Loucy (cell line): ENCODE results near the gene KIF2A.

Experiments
- H2AFZ ChIP-seq: fragments of 200-600 bp; sonication (generic); 2 replicates; pipeline ENCODE4 v1.6.0; 2016; ENCODE audit warnings: antibody characterized with exemption, mild to moderate bottlenecking, low read length, moderate library complexity
- H3F3A ChIP-seq: fragments of 200-600 bp; 2 replicates; pipeline ENCODE4 v1.6.0; 2016; ENCODE audit warnings: antibody characterized with exemption, low read depth, mild to moderate bottlenecking
- H3K27me3 ChIP-seq: fragments of 200-600 bp; sonication (generic); 2 replicates; pipeline ENCODE4 v1.6.1; 2014; ENCODE audit warnings: low read length, mild to moderate bottlenecking; ENCODE audit not compliant: insufficient read depth, poor library complexity, severe bottlenecking
- H3K36me3 ChIP-seq: fragments of 200-600 bp; sonication (generic); 2 replicates; pipeline ENCODE4 v1.6.1; 2016; ENCODE audit warnings: low read length; ENCODE audit not compliant: insufficient read depth
- H3K4me1 ChIP-seq: fragments of 200-600 bp; sonication (generic); 2 replicates; pipeline ENCODE4 v1.5.1; 2014; ENCODE audit warnings: low read length, mild to moderate bottlenecking; ENCODE audit not compliant: insufficient read depth, poor library complexity, severe bottlenecking
- H3K4me2 ChIP-seq: fragments of 200-600 bp; sonication (generic); 2 replicates; pipeline ENCODE4 v1.6.0; 2014; ENCODE audit warnings: antibody characterized with exemption, low read length, low read depth, mild to moderate bottlenecking; ENCODE audit not compliant: poor library complexity, severe bottlenecking
- H3K4me3 ChIP-seq: fragments of 200-600 bp; sonication (generic); 2 replicates; pipeline ENCODE4 v1.5.1; 2014; ENCODE audit warnings: low read length, mild to moderate bottlenecking, mixed read lengths; ENCODE audit not compliant: poor library complexity, severe bottlenecking
- H3K79me2 ChIP-seq: fragments of 200-600 bp; sonication (generic); 2 replicates; pipeline ENCODE4 v1.6.1; 2014; ENCODE audit warnings: low read length; ENCODE audit not compliant: insufficient read depth
- H3K9ac ChIP-seq: fragments of 200-600 bp; sonication (generic); 2 replicates; pipeline ENCODE4 v1.6.0; 2014; ENCODE audit warnings: mild to moderate bottlenecking, low read depth, low read length, moderate library complexity; ENCODE audit not compliant: poor library complexity, severe bottlenecking
- H3K9me2 ChIP-seq: fragments of 200-600 bp; sonication (generic); replicated peaks from 2 replicates; pipeline ENCODE4 v1.6.1; 2016; ENCODE audit warnings: low read depth, low read length, mixed read lengths
- H3K9me3 ChIP-seq: fragments of 200-600 bp; sonication (generic); 2 replicates; pipeline ENCODE4 v1.6.1; 2014; ENCODE audit warnings: mild to moderate bottlenecking, antibody characterized with exemption, low read length, low read depth; ENCODE audit not compliant: insufficient read depth
- H4K20me1 ChIP-seq: fragments of 200-600 bp; sonication (generic); 2 replicates; pipeline ENCODE4 v1.6.0; 2014; ENCODE audit warnings: antibody characterized with exemption, low read length, mild to moderate bottlenecking; ENCODE audit not compliant: insufficient read depth, poor library complexity, severe bottlenecking
- CTCF ChIP-seq: fragments of 200-600 bp; sonication (generic); conservative IDR thresholded peaks from 2 replicates; pipeline ENCODE4 v1.5.1; 2014; ENCODE audit warnings: mild to moderate bottlenecking, antibody characterized with exemption, low read length
- EZH2phosphoT487 ChIP-seq: fragments of 200-600 bp; IDR thresholded peaks from 2 replicates; pipeline ENCODE4 v1.6.1; 2018; ENCODE audit warnings: antibody characterized with exemption, mild to moderate bottlenecking, moderate library complexity, borderline replicate concordance

KIF2A gene

GRCh38 chr5:62341783-62342475 lies 35.9 kb downstream of the KIF2A start:
- H3F3A ChIP-seq: 0 out of 2 replicates have a peak, but pooled peaks cover 6% of the 10 kb centered on the region
- no peak overlapping the region for H3K9ac ChIP-seq
- H3K4me1 ChIP-seq: peaks cover 17% of the 10 kb centered on the region
- no peaks in the 10 kb centered on the region for H3K9me3 ChIP-seq
- no peak overlapping the region for H2AFZ ChIP-seq
- H3K9me2 ChIP-seq: no peaks in the 10 kb centered on the region
- peak overlapping the region; percentile 58 for H3K4me2 ChIP-seq
- peak overlapping the region; percentile 26 for H3K4me3 ChIP-seq
- H3K27me3 ChIP-seq: no peaks in the 10 kb centered on the region
- peaks cover 84% of the 10 kb centered on the region for H3K79me2 ChIP-seq
- H4K20me1 ChIP-seq: peaks cover 83% of the 10 kb centered on the region
- no peaks in the 10 kb centered on the region; the same call in 1 of the 2 replicates for H3K36me3 ChIP-seq
- no peak for TF ChIP-seq CTCF
- TF ChIP-seq EZH2phosphoT487: no peak

GRCh38 chr5:62342476-62342837 lies 36.5 kb downstream of the KIF2A start:
- H3K4me3 ChIP-seq: peak overlapping the region; percentile 26
- H3K9me2 ChIP-seq: no peaks in the 10 kb centered on the region
- peaks cover 85% of the 10 kb centered on the region for H4K20me1 ChIP-seq
- H3K9me3 ChIP-seq: no peaks in the 10 kb centered on the region
- no peak overlapping the region for H3K9ac ChIP-seq
- H3K4me1 ChIP-seq: peaks cover 17% of the 10 kb centered on the region
- no peak for TF ChIP-seq EZH2phosphoT487
- TF ChIP-seq CTCF: no peak
- H3K4me2 ChIP-seq: peak overlapping the region; percentile 58
- 0 out of 2 replicates have a peak, but pooled peaks cover 6% of the 10 kb centered on the region for H3F3A ChIP-seq
- H2AFZ ChIP-seq: no peak overlapping the region
- H3K27me3 ChIP-seq: no peaks in the 10 kb centered on the region
- H3K36me3 ChIP-seq: no peaks in the 10 kb centered on the region; the same call in 1 of the 2 replicates
- peaks cover 81% of the 10 kb centered on the region for H3K79me2 ChIP-seq

- Histone ChIP-seq H3K4me3 (no peak overlapping the region), H3K4me1 (peaks cover 17% of the 10 kb centered on the region), H4K20me1 (peaks cover 84% of the 10 kb centered on the region), H3K9ac (no peak overlapping the region), H3K36me3 (peaks cover 8% of the 10 kb centered on the region; the same call in 1 of the 2 replicates), H3F3A (0 out of 2 replicates have a peak, but pooled peaks cover 6% of the 10 kb centered on the region), H2AFZ (no peak overlapping the region), H3K4me2 (no peak overlapping the region), H3K9me2 (no peaks in the 10 kb centered on the region), H3K79me2 (peaks cover 79% of the 10 kb centered on the region), H3K9me3 (no peaks in the 10 kb centered on the region), H3K27me3 (no peaks in the 10 kb centered on the region)
- no peak for TF ChIP-seq EZH2phosphoT487
- no peak for TF ChIP-seq CTCF
These were observed 37.4 kb downstream of the KIF2A start for GRCh38 chr5:62343428-62343827.
